Fibroblast of pulmonary artery (primary cell): ENCODE results near the gene SLC9A8.
A peak's percentile ranks its signal among the peaks of the same experiment; 100 is the strongest.

Source experiments
- DNase-seq: peaks from one replicate; pipeline ENCODE4 v3.0.0-alpha.2; 2010; ENCODE audit warnings: low read depth
- H3K4me3 ChIP-seq: replicated peaks from 2 replicates; pipeline ENCODE4 v1.5.1; 2011; ENCODE audit warnings: low read depth, mild to moderate bottlenecking, control low read depth, low read length, moderate library complexity
- TF ChIP-seq, protein P1 (sequence below): IDR thresholded peaks from 2 replicates; pipeline ENCODE4 v1.5.1; 2011; ENCODE audit warnings: mild to moderate bottlenecking, control low read depth, low read length, inconsistent platforms; ENCODE audit errors: missing control alignments

SLC9A8 gene

DNA sequence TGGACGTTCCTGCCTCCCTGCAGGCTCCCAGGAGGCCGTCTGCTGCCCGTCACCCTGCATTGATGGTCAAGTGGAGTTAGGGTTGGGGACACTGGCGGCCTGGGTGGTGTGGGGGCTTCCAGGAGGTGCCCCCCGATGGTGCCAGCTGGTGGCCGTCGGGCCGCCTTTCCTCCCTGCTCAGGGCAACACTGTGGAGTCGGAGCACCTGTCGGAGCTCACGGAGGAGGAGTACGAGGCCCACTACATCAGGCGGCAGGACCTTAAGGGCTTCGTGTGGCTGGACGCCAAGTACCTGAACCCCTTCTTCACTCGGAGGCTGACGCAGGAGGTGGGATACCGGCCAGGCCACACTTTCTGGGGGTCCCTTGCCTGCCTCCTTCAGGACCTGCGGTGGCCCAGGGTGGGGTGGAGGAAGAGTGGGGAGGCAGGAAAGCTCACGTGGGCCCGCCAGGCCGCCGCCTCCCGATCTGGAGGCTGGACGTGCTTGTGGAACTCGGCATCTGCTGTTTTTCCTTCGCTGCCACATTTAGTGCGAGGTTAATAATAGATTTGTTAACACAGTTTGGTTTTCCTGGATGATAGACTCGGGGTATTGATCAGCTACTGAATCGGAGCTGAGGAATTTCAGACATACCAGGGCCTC lies 74.1 kb downstream of the SLC9A8 start:
- no peak for DNase-seq
- no peak overlapping the region for H3K4me3 ChIP-seq
- TF ChIP-seq, protein P1, sequence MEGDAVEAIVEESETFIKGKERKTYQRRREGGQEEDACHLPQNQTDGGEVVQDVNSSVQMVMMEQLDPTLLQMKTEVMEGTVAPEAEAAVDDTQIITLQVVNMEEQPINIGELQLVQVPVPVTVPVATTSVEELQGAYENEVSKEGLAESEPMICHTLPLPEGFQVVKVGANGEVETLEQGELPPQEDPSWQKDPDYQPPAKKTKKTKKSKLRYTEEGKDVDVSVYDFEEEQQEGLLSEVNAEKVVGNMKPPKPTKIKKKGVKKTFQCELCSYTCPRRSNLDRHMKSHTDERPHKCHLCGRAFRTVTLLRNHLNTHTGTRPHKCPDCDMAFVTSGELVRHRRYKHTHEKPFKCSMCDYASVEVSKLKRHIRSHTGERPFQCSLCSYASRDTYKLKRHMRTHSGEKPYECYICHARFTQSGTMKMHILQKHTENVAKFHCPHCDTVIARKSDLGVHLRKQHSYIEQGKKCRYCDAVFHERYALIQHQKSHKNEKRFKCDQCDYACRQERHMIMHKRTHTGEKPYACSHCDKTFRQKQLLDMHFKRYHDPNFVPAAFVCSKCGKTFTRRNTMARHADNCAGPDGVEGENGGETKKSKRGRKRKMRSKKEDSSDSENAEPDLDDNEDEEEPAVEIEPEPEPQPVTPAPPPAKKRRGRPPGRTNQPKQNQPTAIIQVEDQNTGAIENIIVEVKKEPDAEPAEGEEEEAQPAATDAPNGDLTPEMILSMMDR, result no peak

DNA sequence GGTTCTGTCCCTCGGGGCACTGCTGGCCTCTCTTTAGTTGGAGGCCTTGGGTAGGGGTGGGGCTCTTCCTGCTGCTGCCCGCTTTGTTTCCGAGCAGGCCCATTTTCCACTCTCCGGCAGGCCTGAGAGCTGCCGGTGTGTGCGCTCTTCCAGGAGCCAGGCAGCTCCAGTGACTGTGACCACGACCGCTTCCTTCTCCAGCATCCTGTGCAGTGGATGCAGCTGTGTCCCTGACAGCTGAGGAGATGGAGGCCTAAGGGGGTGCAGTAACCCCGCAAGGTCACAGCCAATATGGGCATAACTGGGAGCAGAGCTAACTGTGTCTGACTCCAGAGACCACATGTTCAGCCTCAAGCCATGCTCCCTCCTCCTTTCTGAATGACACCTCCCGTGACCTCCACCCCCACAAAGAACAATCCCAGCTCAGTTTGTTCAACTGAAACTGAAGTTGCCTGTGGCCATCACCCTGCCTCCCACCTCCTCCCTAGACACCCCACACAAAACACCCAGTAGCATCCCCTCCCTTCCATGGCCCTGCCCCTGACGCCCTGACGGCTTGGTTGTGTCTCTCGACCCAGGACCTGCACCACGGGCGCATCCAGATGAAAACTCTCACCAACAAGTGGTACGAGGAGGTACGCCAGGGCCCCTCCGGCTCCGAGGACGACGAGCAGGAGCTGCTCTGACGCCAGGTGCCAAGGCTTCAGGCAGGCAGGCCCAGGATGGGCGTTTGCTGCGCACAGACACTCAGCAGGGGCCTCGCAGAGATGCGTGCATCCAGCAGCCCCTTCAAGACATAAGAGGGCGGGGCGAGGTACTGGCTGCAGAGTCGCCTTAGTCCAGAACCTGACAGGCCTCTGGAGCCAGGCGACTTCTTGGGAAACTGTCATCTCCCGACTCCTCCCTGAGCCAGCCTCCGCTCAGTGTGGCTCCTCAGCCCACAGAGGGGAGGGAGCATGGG lies 74.9 kb downstream of the SLC9A8 start:
- no peak overlapping the region for H3K4me3 ChIP-seq
- TF ChIP-seq, protein P1, result no peak
- DNase-seq, result no peak

DNA sequence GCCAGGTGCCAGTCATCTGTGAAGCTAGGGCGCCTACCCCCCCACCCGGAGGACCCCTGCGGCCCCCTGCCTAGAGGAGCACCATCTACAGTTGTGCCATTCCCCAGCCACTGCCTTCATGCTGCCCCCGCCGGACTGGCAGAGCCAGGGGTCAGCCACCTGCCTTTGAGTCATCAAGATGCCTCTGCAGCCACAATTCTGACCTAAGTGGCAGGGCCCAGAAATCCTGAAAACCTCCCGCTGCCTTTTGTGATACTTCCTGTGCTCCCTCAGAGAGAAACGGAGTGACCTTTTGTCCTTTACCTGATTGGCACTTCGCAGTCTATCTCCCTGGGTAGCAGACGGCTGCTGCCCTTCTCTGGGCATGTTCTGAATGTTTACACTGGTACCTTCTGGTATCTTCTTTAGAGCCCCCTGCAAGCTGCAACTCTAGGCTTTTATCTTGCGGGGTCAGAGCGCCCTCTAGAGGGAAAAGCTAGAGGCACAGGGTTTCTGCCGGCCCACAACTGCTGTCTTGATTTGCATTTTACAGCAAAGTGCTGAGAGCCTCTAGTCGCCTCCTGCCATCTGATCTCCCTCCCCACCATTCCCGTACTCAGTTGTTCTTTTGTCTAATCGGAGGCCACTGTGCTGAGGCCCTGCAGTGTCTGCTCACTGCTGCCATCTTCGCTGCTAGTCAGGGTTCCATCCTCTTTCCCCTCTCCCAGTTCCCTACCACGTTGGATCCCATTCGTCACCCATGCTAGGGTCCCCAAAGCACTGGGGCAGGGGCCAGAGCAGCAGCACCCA lies 75.8 kb downstream of the SLC9A8 start:
- H3K4me3 ChIP-seq, result no peak overlapping the region
- TF ChIP-seq, protein P1, result peak; percentile 79
- DNase-seq, result peak; percentile 66

DNA sequence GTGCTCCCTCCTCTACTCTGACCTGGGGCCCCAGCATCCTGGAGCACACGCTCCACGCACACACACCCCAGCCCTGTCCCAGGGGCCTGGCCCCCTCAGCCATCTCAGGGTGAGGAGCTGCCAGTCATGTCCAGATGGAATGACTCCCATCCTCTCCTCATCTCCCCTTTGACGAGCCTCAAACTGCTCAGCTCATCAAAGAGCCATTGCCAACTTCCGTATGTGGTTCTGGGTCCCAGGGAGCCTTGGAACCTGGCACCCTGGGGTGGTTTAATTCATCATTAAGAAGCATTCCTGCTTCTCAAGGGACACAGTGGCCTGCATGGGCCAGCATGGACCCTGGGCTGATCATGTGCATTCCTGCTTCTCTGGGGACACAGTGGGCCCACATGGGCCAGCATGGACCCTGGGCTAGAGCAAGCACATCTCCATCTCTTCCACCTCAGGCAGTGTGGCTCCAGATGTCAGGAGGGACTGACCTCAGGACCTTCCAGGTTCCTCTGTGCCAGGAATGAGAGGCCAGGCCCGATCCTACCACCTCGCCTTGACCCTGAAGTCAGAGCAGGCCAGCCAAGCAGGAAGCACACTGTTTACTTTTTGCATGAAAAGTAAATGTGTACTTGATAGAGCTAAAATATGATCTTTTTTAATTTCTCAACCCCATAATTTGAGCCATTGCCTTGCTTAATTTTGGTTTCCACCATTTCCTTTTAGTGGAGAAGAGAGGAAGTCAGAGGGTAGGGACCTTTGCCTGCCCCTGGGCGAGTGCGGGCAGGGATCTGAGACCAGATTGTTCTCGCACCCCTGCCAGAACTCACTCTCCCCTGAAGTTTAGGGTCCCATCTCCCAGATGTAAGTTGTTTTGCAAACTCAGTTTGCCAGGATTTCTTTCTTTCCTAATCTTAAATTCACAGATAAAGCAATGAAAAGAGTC lies 76.6 kb downstream of the SLC9A8 start:
- no peak overlapping the region for H3K4me3 ChIP-seq
- TF ChIP-seq, protein P1, result no peak
- DNase-seq, result no peak

DNA sequence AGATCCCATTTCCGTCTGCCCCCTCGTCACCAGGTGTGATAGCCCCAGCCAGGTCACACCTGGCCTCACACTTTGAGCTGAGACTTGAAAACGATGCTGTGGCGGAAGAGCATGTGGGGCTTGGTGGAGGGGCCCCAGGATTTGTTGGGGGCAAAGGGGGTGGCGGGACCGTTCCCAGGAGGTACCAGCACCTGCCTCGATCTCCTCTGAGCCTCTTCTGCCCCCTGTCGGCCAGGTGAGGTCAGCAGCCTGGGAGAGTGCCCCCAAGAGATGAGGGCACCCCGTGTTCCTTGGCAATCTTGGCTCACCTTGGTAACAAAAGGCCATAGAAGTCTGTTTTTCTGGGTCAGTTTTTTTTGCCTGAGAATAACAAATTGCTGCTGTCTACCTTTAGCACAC lies 77.3 kb downstream of the SLC9A8 start:
- no peak for DNase-seq
- TF ChIP-seq, protein P1, result no peak
- H3K4me3 ChIP-seq, result no peak overlapping the region
